ENCODE data around the gene GREB1. TPM values are rescaled to one million over a fixed set of nuclear protein-coding genes. Genes with fewer than 3 reads are reported as not detected.

The GREB1 gene
- total RNA-seq, 2 donors from 2014 or later: 2.4 to 13.5 TPM

- H3K4me1 ChIP-seq (ENCODE audit: control insufficient read depth in 1 of 2, low read depth in 2 of 2): no peaks in the 10 kb centered on the region
- H3K4me3 ChIP-seq: no peak overlapping the region
- no peak for ATAC-seq (ENCODE audit: insufficient number of reproducible peaks, low FRiP score, low read depth)
- H3K36me3 ChIP-seq: no peaks in the 10 kb centered on the region
- H3K9me3 ChIP-seq: no peaks in the 10 kb centered on the region
- no peaks in the 10 kb centered on the region for H3K27me3 ChIP-seq (replicated peaks; ENCODE audit: insufficient read depth)
- no peak for TF ChIP-seq CTCF (IDR thresholded peaks at IDR 0.05)
- DNase-seq (ENCODE audit: low spot score): no peak
- no peak overlapping the region for H3K27ac ChIP-seq
Observed at GRCh38 chr2:11562476-11562875, 28.6 kb downstream of the GREB1 start.

- Histone ChIP-seq H3K9me3 (no peaks in the 10 kb centered on the region), H3K4me3 (no peak overlapping the region), H3K36me3 (no peaks in the 10 kb centered on the region), H3K27me3 (replicated peaks; ENCODE audit: insufficient read depth) (no peaks in the 10 kb centered on the region), H3K27ac (no peak overlapping the region), H3K4me1 (ENCODE audit: control insufficient read depth in 1 of 2, low read depth in 2 of 2) (no peaks in the 10 kb centered on the region)
- no peak for TF ChIP-seq CTCF (IDR thresholded peaks at IDR 0.05)
- DNase-seq (ENCODE audit: low spot score) (no peak), ATAC-seq (ENCODE audit: insufficient number of reproducible peaks, low FRiP score, low read depth) (no peak)
Observed at GRCh38 chr2:11563784-11564666, 30.2 kb downstream of the GREB1 start.

- TF ChIP-seq CTCF (IDR thresholded peaks at IDR 0.05): no peak
- Histone ChIP-seq H3K36me3 (no peaks in the 10 kb centered on the region), H3K27ac (no peak overlapping the region), H3K4me1 (ENCODE audit: control insufficient read depth in 1 of 2, low read depth in 2 of 2) (no peaks in the 10 kb centered on the region), H3K27me3 (replicated peaks; ENCODE audit: insufficient read depth) (no peaks in the 10 kb centered on the region), H3K4me3 (no peak overlapping the region), H3K9me3 (no peaks in the 10 kb centered on the region)
- DNase-seq (ENCODE audit: low spot score) (no peak), ATAC-seq (ENCODE audit: insufficient number of reproducible peaks, low FRiP score, low read depth) (no peak)
Observed at GRCh38 chr2:11564816-11565567, 31.1 kb downstream of the GREB1 start.

- Histone ChIP-seq H3K27ac (no peak overlapping the region), H3K9me3 (no peaks in the 10 kb centered on the region), H3K4me3 (no peak overlapping the region), H3K27me3 (replicated peaks; ENCODE audit: insufficient read depth) (no peaks in the 10 kb centered on the region), H3K4me1 (ENCODE audit: control insufficient read depth in 1 of 2, low read depth in 2 of 2) (no peaks in the 10 kb centered on the region), H3K36me3 (no peaks in the 10 kb centered on the region)
- ATAC-seq (ENCODE audit: insufficient number of reproducible peaks, low FRiP score, low read depth) (no peak), DNase-seq (ENCODE audit: low spot score) (no peak)
- no peak for TF ChIP-seq CTCF (IDR thresholded peaks at IDR 0.05)
Observed at GRCh38 chr2:11566383-11566782, 32.5 kb downstream of the GREB1 start.

- H3K27ac ChIP-seq: no peak overlapping the region
- H3K9me3 ChIP-seq: no peaks in the 10 kb centered on the region
- H3K4me1 ChIP-seq (ENCODE audit: control insufficient read depth in 1 of 2, low read depth in 2 of 2): no peaks in the 10 kb centered on the region
- no peak for TF ChIP-seq CTCF (IDR thresholded peaks at IDR 0.05)
- H3K4me3 ChIP-seq: no peak overlapping the region
- DNase-seq (ENCODE audit: low spot score) (no peak), ATAC-seq (ENCODE audit: insufficient number of reproducible peaks, low FRiP score, low read depth) (no peak)
- no peaks in the 10 kb centered on the region for H3K36me3 ChIP-seq
- H3K27me3 ChIP-seq (replicated peaks; ENCODE audit: insufficient read depth): no peaks in the 10 kb centered on the region
Observed at GRCh38 chr2:11567631-11568031, 33.8 kb downstream of the GREB1 start.

Data from thoracic aorta (tissue), 2 donors.